Measurements from ENCODE around the gene TRANK1. TPM values are rescaled to one million over a fixed set of nuclear protein-coding genes. Genes with fewer than 3 reads are reported as not detected.

Gene TRANK1
- total and polyA plus RNA-seq, 2 of the 8 experiments (the other 6 are each of a cell fraction or from before 2014, with no cell fraction given): 2.9 to 8.8 TPM

DNA sequence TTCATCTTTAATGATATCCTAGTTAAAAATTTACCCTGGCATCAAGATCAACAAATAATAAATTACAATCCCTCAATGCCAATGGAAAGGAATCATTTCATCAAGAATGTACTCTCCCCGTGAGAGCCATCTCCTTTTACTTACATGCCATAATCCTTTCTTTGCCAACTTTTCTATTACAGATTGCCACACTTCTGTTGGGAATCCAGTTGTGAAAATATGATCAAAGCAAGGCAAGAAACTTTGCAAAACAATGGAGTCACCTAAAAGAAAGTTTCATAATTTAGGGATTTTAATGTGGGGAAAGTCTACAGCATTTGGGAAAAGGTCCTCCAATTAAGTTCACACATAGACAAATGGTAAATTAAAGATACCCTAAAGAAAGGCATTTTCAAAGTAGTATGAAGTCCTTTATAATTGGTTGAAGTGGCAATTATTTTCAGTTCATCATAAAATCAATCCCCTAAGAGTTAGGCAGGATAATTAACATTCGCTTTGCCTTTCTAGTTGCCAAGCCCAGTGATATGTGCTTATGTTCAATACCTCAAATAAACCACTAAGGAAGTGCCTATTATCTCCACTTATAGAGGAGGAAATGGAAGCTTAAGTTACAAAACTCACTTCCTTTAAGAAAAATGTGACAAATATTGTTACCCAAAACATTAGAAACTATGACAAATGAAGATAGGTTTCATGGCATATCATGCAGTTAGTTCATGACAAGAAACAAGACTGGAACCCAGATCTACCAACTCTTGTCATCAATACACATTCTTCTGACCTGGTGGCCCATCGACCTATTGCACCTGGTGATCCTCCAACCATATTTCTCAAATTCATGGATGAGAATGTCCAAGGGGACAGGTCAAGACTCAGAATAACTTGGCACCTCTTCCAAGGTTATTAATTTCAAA lies 49.1 kb downstream of the TRANK1 start:
- H2AK5ac ChIP-seq (ENCODE audit: low read depth, low read length): no peak overlapping the region
- DNase-seq (ENCODE audit: low read depth in 1 of 2, low spot score in 2 of 2): no peak

More for the DNA sequence above, 49.1 kb downstream of the TRANK1 start:
- WGBS, 2 experiments (ENCODE audit: extremely low coverage in 1 of 2, insufficient coverage in 1 of 2, insufficient read length in 1 of 2, insufficient replicate concordance in 2 of 2, low coverage in 1 of 2, low lambda C conversion rate in 2 of 2, missing lambda C conversion rate in 1 of 2): 93% methylated on average over 3 of the region's 3 CpGs; no CpG with 5 or more reads in 1 of the 2 experiments
- H4K8ac ChIP-seq (ENCODE audit: extremely low read depth, insufficient read depth, low read length): no peak overlapping the region
- no peak overlapping the region for H2BK12ac ChIP-seq (ENCODE audit: low read depth, low read length)
- H3K23me2 ChIP-seq (ENCODE audit: low read depth, low read length): no peaks in the 10 kb centered on the region
- no peak overlapping the region for H3K18ac ChIP-seq (ENCODE audit: extremely low read depth, low read length)
- H2BK120ac ChIP-seq (replicated peaks; ENCODE audit: low read depth, low read length): no peak overlapping the region
- no peaks in the 10 kb centered on the region for H3K79me2 ChIP-seq (ENCODE audit: control insufficient read depth in 1 of 2, insufficient read depth in 2 of 2, low read length in 2 of 2)
- no peak overlapping the region for H3K9ac ChIP-seq (replicated peaks in 1 of 4; ENCODE audit: extremely low read depth in 1 of 4, low read depth in 3 of 4, low read length in 3 of 4)
- H3K79me1 ChIP-seq (ENCODE audit: low read depth, low read length): no peaks in the 10 kb centered on the region
- TF ChIP-seq CBX8 (IDR thresholded peaks at IDR 0.05; ENCODE audit: borderline replicate concordance, low read depth, low read length) (no peak), JUND (IDR thresholded peaks at IDR 0.05; ENCODE audit: low read length) (no peak), EGR1 (IDR thresholded peaks at IDR 0.05; ENCODE audit: borderline replicate concordance, low read depth, low read length) (no peak), ZNF274 (IDR thresholded peaks at IDR 0.05; ENCODE audit: borderline replicate concordance, extremely low read depth, low read length) (no peak), HDAC6 (IDR thresholded peaks at IDR 0.05; ENCODE audit: low read depth, low read length) (no peak), GTF2F1 (IDR thresholded peaks at IDR 0.05; ENCODE audit: borderline replicate concordance, low read depth, low read length) (no peak)
- no peak overlapping the region for H3K56ac ChIP-seq (replicated peaks; ENCODE audit: insufficient read length, low read depth, low read length)
- H3K9me3 ChIP-seq (ENCODE audit: insufficient read depth in 2 of 2, low read depth in 1 of 2, low read length in 1 of 2): no peaks in the 10 kb centered on the region
- H2AFZ ChIP-seq (ENCODE audit: low read length): no peak overlapping the region
- no peak overlapping the region for H3K27ac ChIP-seq (ENCODE audit: low read depth, low read length)
- no peaks in the 10 kb centered on the region for H3K27me3 ChIP-seq (replicated peaks in 1 of 4; ENCODE audit: control insufficient read depth in 3 of 4, extremely low read depth in 1 of 4, insufficient read depth in 3 of 4, low read length in 3 of 4)
- no peak overlapping the region for H3K4me2 ChIP-seq (ENCODE audit: insufficient read depth in 1 of 2, low read depth in 2 of 2, low read length in 2 of 2)
- no peak for FAIRE-seq
- H4K91ac ChIP-seq (replicated peaks; ENCODE audit: insufficient read length, low read length): no peak overlapping the region
- no peaks in the 10 kb centered on the region for H4K20me1 ChIP-seq (replicated peaks in 1 of 2; ENCODE audit: control insufficient read depth in 1 of 2, insufficient read depth in 2 of 2, low read length in 2 of 2)
- H3K36me3 ChIP-seq (ENCODE audit: control insufficient read depth in 2 of 4, insufficient read depth in 4 of 4, low read length in 3 of 4): no peaks in the 10 kb centered on the region; a peak in 1 of 8 replicates
- no peak overlapping the region for H4K5ac ChIP-seq (ENCODE audit: insufficient read length, low read depth, low read length)
- H3K4me3 ChIP-seq (ENCODE audit: extremely low read depth in 1 of 4, insufficient read depth in 2 of 4, low read depth in 3 of 4, low read length in 4 of 4): no peak overlapping the region
- H2BK20ac ChIP-seq (ENCODE audit: low read length): no peak overlapping the region
- H2BK5ac ChIP-seq (ENCODE audit: low read depth, low read length): no peak overlapping the region
- H3K14ac ChIP-seq (ENCODE audit: insufficient read length): no peak overlapping the region
- POLR2A ChIA-PET (ENCODE audit: partially characterized antibody): no interaction called here
- H3K4me1 ChIP-seq (replicated peaks in 1 of 4; ENCODE audit: control insufficient read depth in 3 of 4, insufficient read depth in 4 of 4, low read length in 3 of 4): no peaks in the 10 kb centered on the region
- no peak overlapping the region for H3K4ac ChIP-seq (replicated peaks; ENCODE audit: insufficient read length, low read depth, low read length)
- CTCF ChIA-PET (ENCODE audit: partially characterized antibody): no interaction called here
- H2BK15ac ChIP-seq (ENCODE audit: low read length): no peak overlapping the region
- H3K23ac ChIP-seq (ENCODE audit: insufficient read length): no peak overlapping the region

Data from H1 (cell line).